A549 (cell line): ENCODE results near the gene PRKCQ. TPM values are rescaled to one million over a fixed set of nuclear protein-coding genes. Genes with fewer than 3 reads are reported as not detected.
A peak's percentile ranks its signal among the peaks of the same experiment; 100 is the strongest.

Experiments used
- ATAC-seq, 2 experiments: fragments of 200-7000 bp in 1 of 2; fragments of >200 bp in 1 of 2; cut with Nextera tagmentation in 1 of 2; cut with Tn5 transposase in 1 of 2; 3 replicates each; pipeline versions ENCODE4 v1.8.0 to v1.9.1; 2018 to 2020; ENCODE audit warnings: mild to moderate bottlenecking in 1 of 2, moderate library complexity in 1 of 2
- CTCF ChIA-PET: fragments of 300-600 bp; sonication (Branson Sonifier 250); formaldehyde crosslinking; extraction: SDS; loops from one replicate; lab custom pipeline; 2021; ENCODE audit warnings: antibody characterized with exemption, inconsistent platforms; lab: Yijun Ruan, JAX
- POLR2A ChIA-PET: fragments of 350-600 bp; formaldehyde crosslinking; extraction: SDS; loops from one replicate; lab custom pipeline; 2021; ENCODE audit warnings: antibody characterized with exemption, inconsistent platforms; lab: Yijun Ruan, JAX
- DNase-seq, 2 experiments: peaks; one replicate each; pipeline versions ENCODE4 v3.0.0 to v3.0.0-alpha.2; 2011 to 2016; ENCODE audit warnings: low read depth in 1 of 2, low spot score in 1 of 2
- FAIRE-seq: peaks from 2 replicates; lab custom pipeline; 2011; peaks lifted over from hg19 to GRCh38; lab: Jason Lieb, UNC
- H3K27ac ChIP-seq, 2 experiments: fragments of >200 bp; sonication (Bioruptor Twin); formaldehyde crosslinking; 3 replicates each; pipeline ENCODE4 v1.5.1; 2016 to 2017
- H3K4me1 ChIP-seq: fragments of >200 bp; sonication (Bioruptor Twin); formaldehyde crosslinking; 3 replicates; pipeline ENCODE4 v1.6.1; 2016
- H3K4me2 ChIP-seq: fragments of >200 bp; sonication (Bioruptor Twin); formaldehyde crosslinking; 3 replicates; pipeline ENCODE4 v1.6.1; 2016
- H3K4me3 ChIP-seq: fragments of >200 bp; sonication (Bioruptor Twin); formaldehyde crosslinking; 3 replicates; pipeline ENCODE4 v1.5.1; 2016
- H3K9me3 ChIP-seq: fragments of >200 bp; sonication (Bioruptor Twin); formaldehyde crosslinking; 3 replicates; pipeline ENCODE4 v1.6.1; 2016
- ATOH8 ChIP-seq: fragments of 250-450 bp; sonication (Bioruptor Pico); IDR thresholded peaks from 2 replicates; pipeline ENCODE4 v1.5.0; 2020; ENCODE audit warnings: low read depth, mild to moderate bottlenecking, moderate library complexity
- CBX2 ChIP-seq: fragments of 200-600 bp; sonication (generic); IDR thresholded peaks from 2 replicates; pipeline ENCODE4 v1.6.1; 2016; ENCODE audit warnings: low read depth, mild to moderate bottlenecking, borderline replicate concordance
- CBX8 ChIP-seq: fragments of 200-600 bp; sonication (generic); IDR thresholded peaks from 2 replicates; pipeline ENCODE4 v1.6.1; 2016
- CHD2 ChIP-seq: fragments of 150-350 bp; IDR thresholded peaks from 2 replicates; pipeline ENCODE4 v1.6.1; 2014; ENCODE audit warnings: low read length; ENCODE audit not compliant: partially characterized antibody
- CHD4 ChIP-seq: fragments of 200-600 bp; sonication (generic); IDR thresholded peaks from 2 replicates; pipeline ENCODE4 v1.6.1; 2016; ENCODE audit warnings: antibody characterized with exemption, mild to moderate bottlenecking, borderline replicate concordance
- EHF ChIP-seq: fragments of 250-450 bp; sonication (Bioruptor Pico); IDR thresholded peaks from 2 replicates; pipeline ENCODE4 v1.5.0; 2020; ENCODE audit warnings: mild to moderate bottlenecking
- EHMT2 ChIP-seq: fragments of 200-600 bp; sonication (generic); IDR thresholded peaks from 2 replicates; pipeline ENCODE4 v1.6.1; 2016; ENCODE audit warnings: antibody characterized with exemption, low read depth, mild to moderate bottlenecking, moderate library complexity
- ELK1 ChIP-seq: fragments of 150-350 bp; IDR thresholded peaks from 2 replicates; pipeline ENCODE4 v1.6.1; 2014; ENCODE audit warnings: low read depth, mild to moderate bottlenecking, low read length
- EP300 ChIP-seq, 2 experiments: fragments of >200 bp; sonication (Bioruptor Twin); formaldehyde crosslinking; IDR thresholded peaks; 2 replicates in 1 of 2; 3 replicates in 1 of 2; pipeline ENCODE4 v1.6.1; 2016 to 2017
- HEYL ChIP-seq: fragments of 250-450 bp; sonication (Bioruptor Pico); IDR thresholded peaks from 2 replicates; pipeline ENCODE4 v1.8.0; 2021; ENCODE audit warnings: mild to moderate bottlenecking, moderate library complexity
- HOXA7 ChIP-seq: fragments of 250-450 bp; sonication (Bioruptor Pico); IDR thresholded peaks from 2 replicates; pipeline ENCODE4 v1.5.0; 2020; ENCODE audit warnings: mild to moderate bottlenecking, moderate library complexity
- HOXB13 ChIP-seq: fragments of 250-450 bp; sonication (Bioruptor Pico); IDR thresholded peaks from 2 replicates; pipeline ENCODE4 v1.5.0; 2020; ENCODE audit warnings: low read depth, mild to moderate bottlenecking, moderate library complexity
- JUNB ChIP-seq: fragments of >200 bp; sonication (Bioruptor Twin); formaldehyde crosslinking; IDR thresholded peaks from 2 replicates; pipeline ENCODE4 v1.6.1; 2016
- KDM5A ChIP-seq: fragments of 200-600 bp; sonication (generic); IDR thresholded peaks from 2 replicates; pipeline ENCODE4 v1.6.1; 2016; ENCODE audit warnings: antibody characterized with exemption, mild to moderate bottlenecking
- NFE2L2 ChIP-seq: fragments of 150-350 bp; conservative IDR thresholded peaks from 2 replicates; pipeline ENCODE4 v1.6.1; 2014; ENCODE audit warnings: low read length
- NR3C1 ChIP-seq: fragments of >200 bp; sonication (Bioruptor Twin); formaldehyde crosslinking; IDR thresholded peaks from 3 replicates; pipeline ENCODE4 v1.6.1; 2017
- PBX3 ChIP-seq: IDR thresholded peaks from 2 replicates; pipeline ENCODE4 v1.6.1; 2012
- PHF8 ChIP-seq: fragments of 200-600 bp; sonication (generic); IDR thresholded peaks from 2 replicates; pipeline ENCODE4 v1.6.1; 2016; ENCODE audit warnings: low read depth, mild to moderate bottlenecking, antibody characterized with exemption, moderate library complexity, borderline replicate concordance
- RCOR1 ChIP-seq: fragments of 150-350 bp; IDR thresholded peaks from 2 replicates; pipeline ENCODE4 v1.6.1; 2014; ENCODE audit warnings: antibody characterized with exemption, low read length, low read depth
- SMC3 ChIP-seq: fragments of >200 bp; sonication (Bioruptor Twin); formaldehyde crosslinking; IDR thresholded peaks from 3 replicates; pipeline ENCODE4 v1.6.1; 2018; ENCODE audit warnings: inconsistent platforms
- WGBS: methylation state at CpG from one replicate; pipeline ENCODE4 v1.1.6; 2017; ENCODE audit errors: missing lambda C conversion rate; 5-methylcytosine and 5-hydroxymethylcytosine counted together
- polyA plus RNA-seq, 4 experiments: library from polyadenylated mRNA; depleted of rRNA in 3 of 4; stranded (reverse); fragments of >200 nt; fragmentation: RNase III in 1 of 4; extraction: RNeasy Plus Mini Kit Qiagen cat#74134 plus additional on column Dnase treatment in 1 of 4; gene quantifications; 2 replicates in 3 of 4; 3 replicates in 1 of 4; pipeline ENCODE4 v1.2.3, GENCODE V29; 2011 to 2017

PRKCQ gene
- polyA plus RNA-seq, 2 of the 4 experiments (the other 2 are of a cell fraction) = 3.7 to 7.1 TPM

GRCh38 chr10:6395606-6396005, 184.5 kb downstream of the PRKCQ start (continued):
- TF ChIP-seq PHF8 = no peak
- TF ChIP-seq NR3C1 = no peak
- TF ChIP-seq CBX2 = no peak
- TF ChIP-seq RCOR1 = no peak
- TF ChIP-seq, all 56 proteins: peak for 0

- 75% methylated on average over 5 of the region's 5 CpGs for WGBS
- H3K4me2 ChIP-seq = no peak overlapping the region
- H3K4me1 ChIP-seq = peaks cover 18% of the 10 kb centered on the region
- ChIA-PET CTCF (interaction anchor here (1.1 to 10.2 kb wide), 2 partner anchors 8 to 192 kb away, joined by 3 to 332 read pairs; partner anchors contain the start of gene PFKFB3), POLR2A (interaction anchor here (1.1 kb wide), 1 partner anchor 192 kb away, joined by 3 read pairs; the partner anchor contains the start of gene PFKFB3)
- ATAC-seq (no peak), FAIRE-seq (no peak), DNase-seq (no peak)
- peak overlapping the region in 1 of 2 experiments; percentile 53; a peak in 2 of 6 replicates for H3K27ac ChIP-seq
- no peak overlapping the region for H3K4me3 ChIP-seq
- peaks cover 23% of the 10 kb centered on the region for H3K9me3 ChIP-seq
- TF ChIP-seq PBX3 (no peak), CHD2 (no peak), EHF (CRISPR knock-in tag) (no peak), EHMT2 (no peak), HOXA7 (CRISPR knock-in tag) (no peak), JUNB (no peak), HOXB13 (no peak), EP300 (IDR thresholded peaks at IDR 0.05) (no peak), CBX2 (no peak), CBX8 (no peak)
Measured at GRCh38 chr10:6394084-6394483, 186.0 kb downstream of the PRKCQ start.

DNA sequence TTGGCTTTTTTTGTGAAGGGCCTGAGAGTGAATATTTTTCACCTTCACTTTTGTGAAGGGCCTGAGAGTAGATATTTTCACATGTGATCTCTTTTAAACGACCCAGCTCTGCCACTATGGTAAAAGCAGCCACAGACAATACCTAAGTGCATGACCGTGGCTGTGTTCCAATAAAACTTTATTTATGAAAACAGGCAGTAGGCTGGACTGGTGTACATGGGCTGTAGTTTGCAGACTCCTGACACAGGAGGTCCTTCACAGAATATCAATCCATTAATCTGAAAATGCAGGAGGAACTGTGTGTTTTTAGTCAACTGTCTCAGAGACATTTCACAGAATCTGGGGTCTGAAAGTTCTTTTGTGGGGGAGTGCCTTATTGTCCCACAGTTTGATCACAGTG, 186.9 kb downstream of the PRKCQ start:
- Histone ChIP-seq H3K9me3 (peaks cover 29% of the 10 kb centered on the region), H3K27ac (0 out of 6 replicates have a peak overlapping the region, but pooled peaks of 1 of the 2 experiments have one; percentile 11), H3K4me1 (peaks cover 9% of the 10 kb centered on the region), H3K4me2 (no peak overlapping the region), H3K4me3 (no peak overlapping the region)
- DNase-seq = no peak
- FAIRE-seq = no peak
- no peak for TF ChIP-seq HEYL (CRISPR knock-in tag)
- TF ChIP-seq EP300 (IDR thresholded peaks at IDR 0.05) = no peak
- no peak for TF ChIP-seq EHMT2
- TF ChIP-seq NFE2L2 = no peak
- no peak for TF ChIP-seq CHD4
- no peak for TF ChIP-seq SMC3
- no peak for TF ChIP-seq ELK1
- no peak for TF ChIP-seq KDM5A
- TF ChIP-seq ATOH8 (CRISPR knock-in tag) = no peak
- no peak for ATAC-seq
- 87% methylated on average over 2 of the region's 2 CpGs for whole genome bisulfite sequencing
- ChIA-PET POLR2A (interaction anchor here (1.1 kb wide), 1 partner anchor 191 kb away, joined by 3 read pairs; the partner anchor contains the start of gene PFKFB3), CTCF (interaction anchor here (1.1 to 4.0 kb wide), 2 partner anchors 8 to 9 kb away, joined by 3 to 19 read pairs; no protein-coding TSS in a partner anchor)
